Adrenal gland (tissue), 12 donors: ENCODE measurements around the gene KCNA3. TPM values are rescaled to one million over a fixed set of nuclear protein-coding genes. Genes with fewer than 3 reads are reported as not detected.

ENCODE experiments used
- DNase-seq, 7 donors: peaks; one replicate each; pipeline ENCODE4 v3.0.0-alpha.2; 2019 to 2020
- H3K27ac ChIP-seq, 5 donors: fragments of 200-600 bp; sonication (generic) in 4 of 5; 1 replicate in 3 of 5; 2 replicates in 2 of 5; pipeline versions ENCODE4 v1.5.1 to v1.8.0; 2016 to 2020; ENCODE audit warnings: mild to moderate bottlenecking in 1 of 5
- H3K27me3 ChIP-seq: fragments of 200-600 bp; 2 replicates; pipeline ENCODE4 v1.8.0; 2021
- H3K36me3 ChIP-seq, 2 donors: fragments of 200-600 bp; replicated peaks in 1 of 2; 1 replicate in 1 of 2; 2 replicates in 1 of 2; pipeline versions ENCODE4 v1.5.1 to v1.8.0; 2018 to 2022
- H3K4me1 ChIP-seq, 2 donors: fragments of 200-600 bp; replicated peaks in 1 of 2; 1 replicate in 1 of 2; 2 replicates in 1 of 2; pipeline versions ENCODE4 v1.5.1 to v1.8.0; 2018 to 2021
- H3K4me3 ChIP-seq, 4 donors: fragments of 200-600 bp; sonication (generic) in 3 of 4; one replicate each; pipeline ENCODE4 v1.5.1; 2016 to 2018
- H3K9me3 ChIP-seq, 3 donors: fragments of 200-600 bp; sonication (generic) in 1 of 3; replicated peaks in 1 of 3; 1 replicate in 2 of 3; 2 replicates in 1 of 3; pipeline versions ENCODE4 v1.5.1 to v1.8.0; 2016 to 2021
- CTCF ChIP-seq, 6 experiments: fragments of 450-650 bp in 4 of 6; fragments of 200-600 bp in 2 of 6; sonication (generic) in 1 of 6; IDR thresholded peaks; 1 replicate in 5 of 6; 2 replicates in 1 of 6; pipeline versions ENCODE4 v1.5.1 to v1.8.0; 2016 to 2021; ENCODE audit warnings: antibody characterized with exemption in 6 of 6, mild to moderate bottlenecking in 2 of 6, moderate library complexity in 1 of 6
- POLR2A ChIP-seq, 2 donors: fragments of 450-650 bp; IDR thresholded peaks; one replicate each; pipeline ENCODE4 v1.6.1; 2017; ENCODE audit warnings: antibody characterized with exemption in 2 of 2, mild to moderate bottlenecking in 2 of 2, moderate library complexity in 1 of 2
- WGBS, 4 donors: extraction: QIAGEN DNeasy Blood & Tissue Kit in 2 of 4; methylation state at CpG; one replicate each; pipeline versions ENCODE4 v1.1.5 to v1.1.7; 2013 to 2017; 5-methylcytosine and 5-hydroxymethylcytosine counted together
- intact Hi-C, 2 donors: fragments of 100-400 bp; cut with DNase I; formaldehyde crosslinking; loops; one replicate each; pipeline versions ENCODE4 v1.14.1 to v1.15.0; 2022 to 2023
- polyA plus RNA-seq, 3 donors: library from polyadenylated mRNA; stranded (reverse); fragments of 200-250 nt in 2 of 3; fragments of 350-450 nt in 1 of 3; fragmentation: Illumina TruSeq in 1 of 3; extraction: RNeasy Lipid Tissue Mini Kit (QIAGEN cat#74804) in 1 of 3; gene quantifications; one replicate each; pipeline ENCODE4 v1.2.3, GENCODE V29; 2013 to 2014
- total RNA-seq, 9 donors: library from RNA; depleted of rRNA in 4 of 9; stranded (reverse); fragments of >200 nt in 4 of 9; fragments of 120-200 nt in 1 of 9; fragmentation: NEBNext Ultra II Directional in 1 of 9; extraction: Animal tissue kit (Norgen Biotek cat#: 25700) in 1 of 9; gene quantifications; one replicate each; pipeline versions ENCODE4 v1.1.0 to v1.2.4, GENCODE V29; 2013 to 2023
- donor health status: healthy with polysubstance abuse.
- donor health status: Bipolar disorder and iron deficiency.
- donor health status: DM: yes; HTN: yes; CAD: no.
- donor health status: DM: no; HTN: no; CAD: no.
- donor health status: DM: no; HTN: no; CAD: no.
- donor health status: DM: yes; HTN: yes; CAD: no.

The KCNA3 gene
- total and polyA plus RNA-seq, 12 donors, result 0.07 to 1.9 (median 0.52) TPM

DNA sequence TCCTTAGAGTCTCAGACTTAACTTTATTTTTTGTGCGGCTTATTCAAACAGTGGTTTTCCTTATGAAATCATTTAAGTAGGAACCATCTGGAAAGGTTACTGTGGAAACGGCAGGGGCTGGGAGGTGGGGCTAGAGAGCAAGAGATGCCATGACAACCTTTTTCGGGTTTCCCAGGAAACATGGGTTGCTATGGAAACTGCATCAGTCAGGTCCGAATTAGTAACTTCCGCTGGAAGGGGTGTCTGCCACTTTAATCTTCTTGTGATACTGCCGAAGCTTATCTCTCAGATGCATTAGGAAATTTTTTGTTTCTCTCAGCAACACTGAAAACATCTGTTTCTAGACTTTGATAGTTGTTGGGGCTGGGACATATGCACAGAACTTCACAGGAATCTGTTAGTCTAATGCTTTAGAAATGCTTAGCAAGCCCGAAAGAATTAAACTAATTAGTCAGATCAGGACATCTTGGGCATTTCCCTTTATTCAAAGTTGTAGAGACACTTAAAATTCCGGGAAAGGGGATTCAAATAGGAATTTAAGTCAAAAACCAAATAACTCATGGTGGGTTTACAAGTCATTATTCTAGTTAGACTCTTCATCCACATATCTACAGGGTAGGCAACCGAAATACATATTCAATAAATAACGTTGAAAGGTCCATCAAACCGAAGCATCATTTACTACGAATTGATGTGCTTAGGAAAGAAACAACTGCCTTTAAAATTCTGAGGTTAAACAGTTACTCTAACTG, 2.6 kb downstream of the KCNA3 start:
- H3K36me3 ChIP-seq, result no peaks in the 10 kb centered on the region
- H3K4me1 ChIP-seq, result peaks cover 3 to 14% of the 10 kb centered on the region in 2 donors
- H3K27me3 ChIP-seq, result peaks cover 37% of the 10 kb centered on the region
- H3K9me3 ChIP-seq, result no peaks in the 10 kb centered on the region
- peak in 2 of 7 donors; percentile 17 to 63 for DNase-seq
- no peak overlapping the region for H3K27ac ChIP-seq
- intact Hi-C loops, result no loop called here
- no peak overlapping the region for H3K4me3 ChIP-seq
- WGBS, 4 donors, result 34 to 36% (median 35%) methylated on average over 12 of the region's 12 CpGs
- TF ChIP-seq CTCF (IDR thresholded peaks at IDR 0.05) (no peak), POLR2A (IDR thresholded peaks at IDR 0.05) (no peak)

- Histone ChIP-seq H3K36me3 (no peaks in the 10 kb centered on the region), H3K4me3 (no peak overlapping the region), H3K27ac (no peak overlapping the region), H3K4me1 (peaks cover 3 to 14% of the 10 kb centered on the region in 2 donors), H3K27me3 (peaks cover 34% of the 10 kb centered on the region), H3K9me3 (no peaks in the 10 kb centered on the region)
- DNase-seq, result no peak
- TF ChIP-seq CTCF (IDR thresholded peaks at IDR 0.05), result no peak
- TF ChIP-seq POLR2A (IDR thresholded peaks at IDR 0.05), result no peak
- intact Hi-C loops, result no loop called here
- WGBS, 4 donors, result 30 to 34% (median 31%) methylated on average over 2 of the region's 2 CpGs
Measured at GRCh38 chr1:110671361-110671760, 3.4 kb downstream of the KCNA3 start.

DNA sequence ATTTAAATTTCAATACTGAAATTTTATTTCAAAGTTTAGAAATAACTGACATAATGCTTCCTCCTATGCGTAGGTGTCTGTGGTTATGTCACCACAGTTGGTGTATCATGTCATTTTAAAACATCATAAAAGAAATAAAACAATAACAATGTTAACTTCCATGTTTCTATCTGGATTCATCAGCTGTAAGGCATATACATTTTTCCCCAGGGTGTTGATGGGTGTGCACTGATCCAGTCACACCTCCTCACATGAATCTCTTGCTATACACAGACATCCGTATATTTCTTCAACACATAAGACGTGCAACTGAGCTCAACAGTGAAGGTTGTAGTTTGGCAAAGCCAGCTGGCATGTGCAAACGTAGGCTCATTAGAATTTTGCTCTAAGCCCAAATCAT, 6.2 kb downstream of the KCNA3 start:
- Histone ChIP-seq H3K9me3 (no peaks in the 10 kb centered on the region), H3K4me3 (no peak overlapping the region), H3K27me3 (peaks cover 14% of the 10 kb centered on the region), H3K36me3 (no peaks in the 10 kb centered on the region), H3K4me1 (no peaks in the 10 kb centered on the region), H3K27ac (no peak overlapping the region)
- no peak for DNase-seq
- TF ChIP-seq CTCF (IDR thresholded peaks at IDR 0.05), result no peak
- TF ChIP-seq POLR2A (IDR thresholded peaks at IDR 0.05), result no peak
- intact Hi-C loops, result no loop called here
- 44 to 50% (median 47%) methylated on average over 4 of the region's 4 CpGs for WGBS, 4 donors

GRCh38 chr1:110667776-110668175, 7.0 kb downstream of the KCNA3 start:
- Histone ChIP-seq H3K27me3 (peaks cover 8% of the 10 kb centered on the region), H3K27ac (no peak overlapping the region), H3K36me3 (no peaks in the 10 kb centered on the region), H3K4me3 (no peak overlapping the region), H3K9me3 (no peaks in the 10 kb centered on the region), H3K4me1 (no peaks in the 10 kb centered on the region)
- TF ChIP-seq CTCF (IDR thresholded peaks at IDR 0.05) (no peak), POLR2A (IDR thresholded peaks at IDR 0.05) (no peak)
- intact Hi-C loops, result no loop called here
- 73 to 86% (median 81%) methylated on average over 2 of the region's 2 CpGs for WGBS, 4 donors
- no peak for DNase-seq
